A673 (cell line): ENCODE data around the gene JUP.

Experiments
- EZH2 ChIP-seq: fragments of 200-600 bp; sonication (generic); IDR thresholded peaks from 2 replicates; pipeline ENCODE4 v1.6.1; 2017; ENCODE audit warnings: borderline replicate concordance, low read depth, mild to moderate bottlenecking, mixed read lengths, antibody characterized with exemption, low read length; ENCODE audit not compliant: poor library complexity, severe bottlenecking
- TF ChIP-seq, protein P1 (sequence below): fragments of 300-800, 200-600 bp; sonication (generic); conservative IDR thresholded peaks from 2 replicates; pipeline ENCODE4 v1.5.1; 2017; ENCODE audit warnings: low read depth, mild to moderate bottlenecking, antibody characterized with exemption, low read length, moderate library complexity, mixed read lengths

DNA sequence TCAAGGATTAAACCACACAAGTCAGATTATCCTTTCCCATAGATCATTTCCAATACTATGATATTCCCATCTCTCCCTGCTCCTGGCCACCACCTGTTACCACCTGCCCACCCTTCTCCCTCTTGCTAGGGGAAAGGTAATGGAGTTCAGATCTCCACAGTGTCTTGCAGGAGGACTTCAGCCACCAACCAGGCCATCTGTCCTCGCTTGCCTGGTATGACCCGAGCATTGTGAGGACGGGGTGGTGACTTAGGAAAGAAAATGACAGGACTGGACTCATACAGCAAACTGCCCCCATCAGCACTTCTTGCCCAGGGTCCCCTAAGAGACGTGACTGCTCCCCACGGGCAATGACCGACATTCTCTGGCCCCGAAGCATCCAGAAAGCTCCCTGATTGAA is 37.1 kb upstream of the JUP start:
- TF ChIP-seq, protein P1, sequence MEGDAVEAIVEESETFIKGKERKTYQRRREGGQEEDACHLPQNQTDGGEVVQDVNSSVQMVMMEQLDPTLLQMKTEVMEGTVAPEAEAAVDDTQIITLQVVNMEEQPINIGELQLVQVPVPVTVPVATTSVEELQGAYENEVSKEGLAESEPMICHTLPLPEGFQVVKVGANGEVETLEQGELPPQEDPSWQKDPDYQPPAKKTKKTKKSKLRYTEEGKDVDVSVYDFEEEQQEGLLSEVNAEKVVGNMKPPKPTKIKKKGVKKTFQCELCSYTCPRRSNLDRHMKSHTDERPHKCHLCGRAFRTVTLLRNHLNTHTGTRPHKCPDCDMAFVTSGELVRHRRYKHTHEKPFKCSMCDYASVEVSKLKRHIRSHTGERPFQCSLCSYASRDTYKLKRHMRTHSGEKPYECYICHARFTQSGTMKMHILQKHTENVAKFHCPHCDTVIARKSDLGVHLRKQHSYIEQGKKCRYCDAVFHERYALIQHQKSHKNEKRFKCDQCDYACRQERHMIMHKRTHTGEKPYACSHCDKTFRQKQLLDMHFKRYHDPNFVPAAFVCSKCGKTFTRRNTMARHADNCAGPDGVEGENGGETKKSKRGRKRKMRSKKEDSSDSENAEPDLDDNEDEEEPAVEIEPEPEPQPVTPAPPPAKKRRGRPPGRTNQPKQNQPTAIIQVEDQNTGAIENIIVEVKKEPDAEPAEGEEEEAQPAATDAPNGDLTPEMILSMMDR, result no peak
- no peak for TF ChIP-seq EZH2
